Epidermal melanocyte (primary cell): ENCODE measurements around the gene LMNB1.
"Not testable (repeated sequence)": the region's sequence is repeated elsewhere in the genome, so short reads cannot be mapped to it uniquely, and the experiment has no call there.

ENCODE experiments used
- DNase-seq: peaks from one replicate; pipeline ENCODE4 v3.0.0; 2011; ENCODE audit warnings: low spot score; ENCODE audit not compliant: insufficient read length

Gene LMNB1

DNA sequence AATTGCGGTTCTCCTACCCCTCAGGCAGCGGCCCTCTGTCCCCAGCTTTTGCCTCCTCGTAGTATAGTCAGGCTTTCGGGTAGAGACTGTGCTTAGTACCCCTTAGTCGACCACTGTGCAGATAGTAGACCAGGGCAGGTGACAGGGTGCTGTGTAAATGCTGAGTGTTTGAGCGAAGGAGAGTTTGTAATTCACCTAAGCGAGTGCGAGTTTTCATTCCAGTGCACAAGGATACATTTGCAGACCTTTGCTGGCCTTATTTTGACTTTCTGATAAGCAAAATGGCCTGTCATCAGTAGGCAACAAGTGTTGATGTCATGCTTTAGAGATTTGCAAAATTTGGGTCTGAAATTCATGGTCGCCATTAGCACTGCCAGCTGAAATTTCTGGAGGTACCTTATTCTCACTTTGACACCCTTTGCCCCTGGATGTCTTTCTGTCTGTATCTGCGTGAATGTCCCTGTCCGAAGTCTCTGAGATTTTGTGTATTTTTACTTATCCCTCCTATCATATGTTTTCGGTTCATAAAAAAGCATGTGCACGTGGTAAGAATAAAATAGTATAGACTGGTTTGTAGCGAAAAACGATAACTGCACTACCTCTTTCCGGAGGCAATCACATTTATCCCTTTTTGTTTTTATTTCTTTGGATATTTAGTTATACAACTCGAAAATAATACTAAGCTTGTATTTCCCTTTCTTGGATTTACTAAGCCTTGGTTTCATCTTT is 1.9 kb downstream of the LMNB1 start:
- no peak for DNase-seq

DNA sequence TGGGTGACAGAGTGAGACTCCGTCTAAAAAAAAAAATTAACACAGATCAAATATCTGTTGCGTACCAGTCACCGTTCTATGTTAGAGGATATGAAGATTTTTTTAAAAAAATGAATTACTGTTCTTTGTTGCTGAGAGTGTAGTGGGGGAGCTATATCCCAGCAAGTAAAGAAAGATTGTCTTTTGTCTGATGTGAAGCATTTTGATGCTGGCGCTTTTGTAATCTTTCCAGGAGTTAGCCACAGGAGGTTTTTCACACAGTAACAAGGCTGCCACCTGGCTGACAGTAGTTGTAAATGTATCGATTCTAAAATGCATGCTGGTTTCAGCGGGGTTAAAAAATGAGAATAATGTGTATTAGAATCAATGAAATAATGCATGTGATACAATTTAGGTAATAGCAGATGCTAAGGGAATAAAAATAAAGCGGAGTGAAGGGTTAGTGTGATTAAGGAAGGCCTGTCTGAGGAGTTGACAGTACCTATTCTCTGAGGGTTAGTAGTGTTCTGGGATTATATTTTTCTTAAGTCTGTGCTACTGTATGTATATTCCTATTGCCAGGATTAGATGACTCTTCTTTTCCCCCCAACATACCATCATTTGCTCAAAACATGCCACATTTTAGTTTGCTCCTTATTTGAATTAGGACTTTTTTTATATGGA is 3.4 kb downstream of the LMNB1 start:
- peak; percentile 60 for DNase-seq

DNA sequence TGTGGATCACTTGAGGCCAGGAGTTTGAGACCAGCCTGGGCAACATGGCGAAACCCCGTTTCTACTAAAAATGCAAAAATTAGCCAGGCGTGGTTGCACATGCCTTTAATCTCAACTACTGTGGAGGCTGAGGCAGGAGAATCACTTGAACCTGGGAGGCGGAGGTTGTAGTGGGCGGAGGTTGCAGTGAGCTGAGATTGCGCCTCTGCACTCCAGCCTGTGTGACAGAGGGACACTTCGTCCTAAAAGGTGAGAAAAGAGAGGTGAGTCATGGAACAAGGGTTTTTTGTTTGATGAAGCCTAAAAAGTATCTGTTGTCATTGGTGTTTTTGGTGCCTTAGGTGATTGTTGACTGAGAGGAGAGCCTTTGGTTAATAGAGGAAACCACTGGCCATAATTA is 11.5 kb downstream of the LMNB1 start:
- DNase-seq, result not testable (repeated sequence)

DNA sequence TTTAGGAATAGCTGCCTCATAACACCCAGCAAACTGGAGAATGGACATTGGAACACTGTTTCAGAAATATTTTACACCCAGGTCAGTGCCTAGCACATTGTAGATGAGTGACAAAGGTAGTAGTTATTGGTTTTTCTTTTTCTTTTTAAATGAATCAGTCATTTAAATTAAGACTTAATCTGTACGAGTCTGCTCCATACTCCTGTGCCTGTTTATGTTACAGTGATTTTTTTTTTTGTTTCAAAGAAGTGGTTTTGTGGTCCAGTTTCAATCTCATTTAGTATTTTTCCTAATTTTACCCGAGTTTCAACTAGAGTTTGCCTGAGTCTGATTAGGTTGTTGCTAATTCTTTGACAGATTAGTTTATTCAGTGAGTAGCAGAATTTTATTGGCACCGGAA is 16.2 kb downstream of the LMNB1 start:
- no peak for DNase-seq

DNA sequence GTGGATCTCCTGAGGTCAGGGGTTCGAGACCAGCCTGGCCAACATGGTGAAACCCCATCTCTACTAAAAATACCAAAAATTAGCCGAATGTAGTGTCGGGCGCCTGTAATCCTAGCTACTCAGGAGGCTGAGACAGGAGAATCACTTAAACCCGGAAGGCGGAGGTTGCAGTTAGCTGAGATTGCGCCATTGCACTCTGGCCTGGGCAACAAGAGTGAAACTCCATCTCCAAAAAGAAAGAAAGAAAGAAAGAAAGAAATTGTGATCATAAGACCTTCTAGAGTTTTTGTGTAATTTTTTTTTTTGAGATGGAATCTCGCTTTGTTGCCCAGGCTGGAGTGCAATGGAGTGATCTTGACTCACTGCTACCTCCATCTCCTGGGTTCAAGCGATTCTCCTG is 16.7 kb downstream of the LMNB1 start:
- not testable (repeated sequence) for DNase-seq

DNA sequence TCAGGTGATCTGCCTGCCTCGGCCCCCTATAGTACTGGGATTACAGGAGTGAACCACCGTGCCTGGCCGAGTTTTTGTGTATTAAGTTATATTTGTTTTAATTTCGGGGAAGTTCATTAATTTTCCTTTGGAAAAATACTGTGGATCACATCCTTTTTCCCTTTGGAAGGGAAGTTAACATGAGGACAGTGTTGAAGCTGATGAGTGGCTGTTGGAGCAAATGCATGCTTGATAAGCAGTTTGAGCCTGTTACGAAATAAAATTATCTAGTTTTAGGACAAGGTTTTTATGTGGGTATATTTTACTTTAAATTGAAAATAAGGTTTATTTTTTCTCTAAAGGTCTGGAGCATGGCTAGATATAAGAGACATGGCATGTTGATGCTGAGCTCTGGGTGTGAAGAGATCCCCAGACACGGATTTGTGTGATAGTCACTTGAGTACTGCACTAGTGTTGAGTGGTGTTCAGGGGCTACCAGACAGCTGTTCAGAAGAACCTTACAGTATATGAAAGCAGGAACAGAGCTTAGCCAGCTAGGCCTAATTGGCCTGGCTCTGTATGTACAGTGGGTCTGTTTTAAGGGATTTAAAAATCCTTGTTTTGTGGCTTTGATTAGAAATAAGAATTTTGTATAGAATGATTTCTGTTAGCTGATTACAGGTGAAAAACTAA is 17.4 kb downstream of the LMNB1 start:
- no peak for DNase-seq

DNA sequence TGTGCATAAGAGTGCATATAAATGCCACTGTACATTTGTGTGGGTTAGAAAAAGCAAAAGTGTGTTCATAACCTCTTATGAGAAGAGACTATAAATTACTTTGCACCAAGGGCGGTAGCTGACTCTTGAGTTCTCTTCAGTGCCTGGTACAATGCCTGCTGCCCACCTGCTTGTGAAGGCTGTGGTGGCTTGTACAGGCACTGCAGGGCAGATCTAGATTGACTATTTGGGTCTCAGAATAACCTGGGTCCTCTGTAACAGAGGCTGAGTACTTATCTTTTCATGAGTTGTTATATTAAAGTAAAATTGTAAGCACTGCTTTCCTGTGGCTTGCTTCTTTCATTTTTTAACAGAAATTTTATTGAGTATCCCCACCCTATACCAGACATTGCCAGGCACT is 22.8 kb downstream of the LMNB1 start:
- DNase-seq, result no peak

DNA sequence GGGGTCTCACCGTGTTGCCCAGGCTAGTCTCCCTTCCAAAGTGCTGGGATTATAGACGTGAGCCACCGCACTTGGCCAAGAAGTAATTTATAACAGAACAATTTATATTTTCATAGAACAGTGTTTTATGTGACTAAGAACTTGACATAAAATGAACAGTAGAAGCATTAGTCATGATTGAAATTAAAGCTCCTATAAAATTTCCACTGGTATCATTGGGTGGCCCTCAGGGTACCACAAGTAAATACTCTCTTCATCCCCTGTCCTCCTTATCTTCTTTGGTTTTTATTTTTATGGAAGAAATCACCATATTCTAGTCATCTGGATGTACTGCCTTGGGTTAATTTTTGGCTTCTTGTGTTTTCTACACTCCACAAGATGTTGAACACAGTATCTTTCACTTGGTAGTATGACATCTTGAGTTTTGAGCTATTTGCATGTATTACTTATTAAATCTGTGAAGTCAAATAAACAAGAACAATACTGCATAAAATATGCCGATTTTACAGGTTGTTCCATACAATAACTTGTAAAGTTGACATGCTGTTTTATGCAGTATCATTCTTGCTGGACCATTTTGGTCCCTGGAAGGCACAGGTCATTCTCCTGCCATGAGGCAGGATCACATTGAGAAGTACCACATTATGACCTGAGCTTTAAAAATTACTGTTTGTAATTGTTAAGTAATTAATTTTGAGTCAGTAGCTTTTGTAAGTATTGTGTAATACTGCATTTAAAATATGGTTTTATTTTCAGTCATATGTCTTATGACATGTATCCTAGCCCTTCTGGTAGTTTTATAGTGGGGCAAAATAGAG is 24.4 kb downstream of the LMNB1 start:
- DNase-seq, result no peak

DNA sequence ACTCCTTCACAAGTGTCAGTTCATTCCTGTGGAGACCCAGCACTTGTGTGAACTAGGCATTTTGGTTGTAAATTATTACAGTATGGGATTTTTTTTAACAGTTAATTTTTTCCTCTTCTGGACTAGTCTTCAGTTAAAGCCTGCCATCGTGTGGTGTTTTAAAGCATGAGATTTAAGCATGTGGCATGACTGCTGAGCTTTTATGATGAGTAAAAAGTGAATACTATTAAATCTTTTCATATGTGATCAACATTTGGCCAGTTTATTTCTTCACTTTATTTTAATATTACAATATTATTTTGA is 25.0 kb downstream of the LMNB1 start:
- no peak for DNase-seq

DNA sequence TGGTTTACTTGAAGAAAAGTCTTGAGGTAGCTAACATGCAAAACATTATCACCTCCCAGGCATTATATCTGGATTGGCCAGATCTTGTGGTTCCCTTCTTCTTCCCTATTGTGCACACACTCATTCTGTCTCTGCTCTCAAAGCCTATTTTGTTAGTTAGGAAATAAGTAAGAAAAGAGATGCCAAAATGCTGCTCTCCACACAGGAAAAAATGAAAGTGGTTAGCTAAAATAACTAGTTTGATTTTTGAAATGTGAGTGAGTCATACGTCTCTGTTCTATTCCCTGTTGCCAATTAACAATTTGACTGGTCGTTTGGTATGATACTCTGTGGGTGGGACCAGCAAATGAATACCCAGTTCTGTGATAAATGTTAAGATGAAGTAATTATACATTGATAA is 28.1 kb downstream of the LMNB1 start:
- DNase-seq, result no peak

DNA sequence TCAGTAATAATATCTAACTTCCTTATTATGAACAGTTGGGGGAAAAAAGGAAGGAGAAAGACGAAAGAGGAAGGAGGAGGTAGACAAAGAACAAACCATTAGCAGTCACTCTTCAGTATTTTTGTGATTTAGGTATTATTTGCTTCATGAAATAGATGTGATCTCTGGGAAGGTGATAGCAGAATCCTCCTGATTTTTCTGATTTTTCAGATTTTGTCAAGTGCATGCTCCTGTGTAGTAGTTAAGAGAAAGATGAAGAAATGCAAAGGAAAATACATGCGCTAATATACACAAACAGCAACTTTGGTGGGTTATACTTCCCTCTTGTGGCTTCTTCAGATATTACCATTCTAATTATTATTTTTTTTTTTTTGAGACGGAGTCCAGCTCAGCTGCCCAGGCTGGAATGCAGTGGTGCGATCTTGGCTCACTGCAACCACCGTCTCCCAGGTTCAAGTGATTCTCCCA is 31.6 kb downstream of the LMNB1 start:
- no peak for DNase-seq

DNA sequence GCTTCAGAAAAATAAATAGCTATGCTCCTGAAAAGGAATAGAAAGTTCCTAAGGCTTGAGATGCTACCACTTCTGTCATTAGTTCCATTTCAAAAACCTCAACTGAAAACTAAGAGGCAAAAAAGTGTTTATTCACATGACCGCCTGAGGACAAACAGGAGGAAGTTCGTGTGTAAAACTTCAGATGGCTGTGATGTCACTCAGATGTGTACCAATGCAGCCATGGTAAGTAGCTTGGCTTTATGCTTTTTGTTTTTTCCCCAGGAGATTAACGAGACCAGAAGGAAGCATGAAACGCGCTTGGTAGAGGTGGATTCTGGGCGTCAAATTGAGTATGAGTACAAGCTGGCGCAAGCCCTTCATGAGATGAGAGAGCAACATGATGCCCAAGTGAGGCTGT is 33.0 kb downstream of the LMNB1 start:
- DNase-seq, result no peak

DNA sequence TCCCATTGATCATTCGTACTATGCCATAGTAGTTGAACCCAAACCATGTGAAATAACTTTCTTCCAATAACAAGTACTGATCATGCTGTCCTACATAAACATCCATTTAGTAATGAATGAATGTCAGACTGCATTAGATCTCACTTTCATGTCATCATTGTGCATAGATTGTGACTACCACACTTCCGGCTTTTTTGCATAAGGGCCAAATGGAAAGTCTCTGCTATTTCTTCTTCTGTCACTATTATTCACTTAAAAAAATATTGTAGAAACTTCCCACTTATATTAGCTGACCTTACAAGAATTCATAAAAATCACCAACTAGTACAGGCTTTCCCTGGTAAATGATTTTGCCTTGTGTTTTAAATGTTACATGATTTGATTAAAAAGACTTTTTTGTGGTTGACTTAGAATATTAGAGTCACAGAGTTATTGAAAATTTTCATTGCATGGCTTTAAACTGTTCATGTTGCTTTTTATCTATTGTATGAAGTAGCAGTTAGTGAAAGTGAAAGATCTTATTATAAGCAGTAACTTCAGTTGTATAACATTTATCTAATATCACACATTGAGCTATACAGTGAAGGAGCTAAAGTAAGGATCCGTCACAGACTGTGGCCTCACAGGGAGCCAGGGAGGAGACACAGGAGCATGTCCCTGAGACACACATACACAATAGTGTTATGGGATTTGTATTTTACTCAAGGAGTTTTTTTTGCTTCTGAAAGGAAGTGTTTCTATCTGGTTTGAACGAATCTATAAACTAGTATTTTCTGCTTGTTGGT is 33.9 kb downstream of the LMNB1 start:
- no peak for DNase-seq

DNA sequence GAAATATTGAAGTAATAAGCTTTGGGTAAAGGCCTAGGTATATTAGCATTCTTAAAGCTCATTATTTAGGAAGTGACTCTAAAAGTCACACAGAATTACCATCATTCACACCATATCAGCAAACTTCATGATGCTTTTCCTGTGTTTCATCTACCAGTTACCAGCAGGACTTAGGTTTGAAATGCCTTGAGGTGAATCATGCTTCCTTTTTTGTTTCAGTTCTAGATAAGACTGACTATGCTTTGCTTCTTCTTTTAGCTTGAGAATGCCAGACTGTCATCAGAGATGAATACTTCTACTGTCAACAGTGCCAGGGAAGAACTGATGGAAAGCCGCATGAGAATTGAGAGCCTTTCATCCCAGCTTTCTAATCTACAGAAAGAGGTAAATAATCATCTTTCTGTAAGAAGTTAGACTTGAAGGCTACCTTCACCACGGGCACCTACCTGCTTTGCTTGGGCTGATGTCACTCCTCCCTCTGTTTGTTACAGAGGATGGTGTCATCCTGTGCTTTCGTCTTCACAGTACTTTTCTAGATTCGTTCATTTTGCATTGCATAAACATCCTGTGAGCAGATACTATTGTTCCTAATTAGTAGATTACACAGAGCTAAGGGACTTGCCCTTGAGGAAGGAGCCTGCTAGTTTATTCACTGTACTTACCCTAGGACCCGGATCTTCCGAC is 34.7 kb downstream of the LMNB1 start:
- no peak for DNase-seq

DNA sequence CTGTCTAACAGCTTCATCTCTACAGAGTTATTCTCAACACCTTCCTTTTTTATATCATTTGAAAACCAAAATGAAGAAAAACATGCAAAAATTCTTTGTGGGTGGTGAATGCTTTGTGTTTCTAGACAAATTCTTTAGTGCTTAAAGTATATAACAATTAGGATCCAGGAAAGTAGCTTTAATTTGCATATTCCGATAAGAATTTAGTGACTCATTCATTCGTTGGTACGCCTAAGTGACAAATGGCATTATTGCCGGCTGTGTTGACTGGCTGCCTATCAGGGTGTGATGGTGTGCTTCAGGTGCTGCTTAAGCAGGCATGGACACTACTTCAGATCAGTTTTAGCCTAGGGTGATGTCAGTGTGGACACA is 35.2 kb downstream of the LMNB1 start:
- no peak for DNase-seq

DNA sequence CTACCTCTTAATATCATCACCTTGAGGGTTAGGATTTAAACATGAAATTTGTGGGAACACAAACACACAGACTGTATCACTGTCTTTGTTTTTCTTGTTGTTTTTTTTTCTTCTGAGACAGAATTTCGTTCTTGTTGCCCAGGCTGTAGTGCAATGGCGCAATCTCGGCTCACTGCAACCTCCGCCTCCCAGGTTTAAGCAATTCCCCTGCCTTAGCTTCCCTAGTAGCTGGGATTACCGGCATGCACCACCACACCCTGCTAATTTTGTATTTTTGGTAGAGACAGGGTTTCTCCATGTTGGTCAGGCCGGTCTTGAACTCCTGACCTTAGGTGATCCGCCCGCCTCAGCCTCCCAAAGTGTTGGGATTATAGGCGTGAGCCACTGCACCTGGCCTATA is 36.9 kb downstream of the LMNB1 start:
- not testable (repeated sequence) for DNase-seq

DNA sequence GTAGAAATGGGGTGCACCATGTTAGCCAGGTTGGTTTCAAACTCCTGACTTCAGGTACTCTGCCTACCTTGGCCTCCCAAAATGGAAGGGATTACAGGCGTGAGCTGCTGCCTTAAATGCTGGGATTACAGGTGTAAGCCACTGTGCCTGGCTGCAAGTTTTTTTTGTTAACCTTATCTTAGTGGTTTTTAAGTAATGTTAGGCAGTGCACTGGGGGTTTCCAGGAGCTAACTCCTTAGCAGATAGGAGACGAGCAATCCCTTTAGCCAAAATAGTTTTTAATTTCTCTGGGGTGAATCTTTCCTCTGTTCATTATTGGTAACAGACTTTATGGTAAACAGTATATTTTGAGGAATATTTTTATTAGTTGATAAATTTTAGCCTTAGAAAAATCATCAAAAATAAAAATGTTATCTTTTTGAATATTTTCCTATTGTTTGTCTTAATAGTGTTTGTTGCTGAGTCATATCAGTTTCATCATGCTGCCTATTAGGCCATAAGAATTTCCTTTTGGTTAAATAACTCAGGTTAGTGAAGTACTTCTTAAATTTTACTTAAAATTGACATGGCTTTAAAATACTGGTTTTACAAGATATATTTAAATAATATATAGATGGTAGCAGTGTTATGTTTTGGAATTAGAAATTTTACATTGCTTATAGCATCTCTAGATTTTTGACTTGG is 37.9 kb downstream of the LMNB1 start:
- no peak for DNase-seq

DNA sequence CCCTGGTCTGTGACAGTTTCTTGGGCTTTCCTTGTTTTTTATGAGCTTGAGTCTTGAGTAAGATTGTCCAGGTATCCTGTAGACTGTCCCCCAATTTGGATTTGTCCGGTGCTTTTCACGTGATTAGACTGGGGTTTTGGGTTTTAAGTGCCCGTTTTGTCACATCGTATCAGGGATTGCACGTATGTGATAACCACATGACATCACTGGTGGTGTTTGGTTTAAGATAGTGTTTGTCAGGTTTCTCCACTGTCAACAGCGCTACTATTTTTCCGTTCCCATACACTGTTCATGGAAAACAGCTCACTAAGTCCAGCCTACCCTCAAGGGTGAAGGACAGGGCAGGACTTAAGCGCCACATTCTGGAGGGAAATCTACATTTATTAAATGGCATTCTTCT is 39.7 kb downstream of the LMNB1 start:
- no peak for DNase-seq

DNA sequence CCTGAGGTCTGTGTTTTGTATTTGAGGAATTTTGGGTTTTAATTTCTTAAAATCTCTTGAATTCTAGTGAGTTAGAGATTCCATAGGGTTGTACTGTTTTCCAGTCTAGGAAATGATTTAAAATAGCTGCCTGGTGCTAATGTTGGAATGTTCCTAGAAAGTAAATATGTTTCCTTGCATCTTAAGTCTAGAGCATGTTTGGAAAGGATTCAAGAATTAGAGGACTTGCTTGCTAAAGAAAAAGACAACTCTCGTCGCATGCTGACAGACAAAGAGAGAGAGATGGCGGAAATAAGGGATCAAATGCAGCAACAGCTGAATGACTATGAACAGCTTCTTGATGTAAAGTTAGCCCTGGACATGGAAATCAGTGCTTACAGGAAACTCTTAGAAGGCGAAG is 41.8 kb downstream of the LMNB1 start:
- DNase-seq, result no peak

DNA sequence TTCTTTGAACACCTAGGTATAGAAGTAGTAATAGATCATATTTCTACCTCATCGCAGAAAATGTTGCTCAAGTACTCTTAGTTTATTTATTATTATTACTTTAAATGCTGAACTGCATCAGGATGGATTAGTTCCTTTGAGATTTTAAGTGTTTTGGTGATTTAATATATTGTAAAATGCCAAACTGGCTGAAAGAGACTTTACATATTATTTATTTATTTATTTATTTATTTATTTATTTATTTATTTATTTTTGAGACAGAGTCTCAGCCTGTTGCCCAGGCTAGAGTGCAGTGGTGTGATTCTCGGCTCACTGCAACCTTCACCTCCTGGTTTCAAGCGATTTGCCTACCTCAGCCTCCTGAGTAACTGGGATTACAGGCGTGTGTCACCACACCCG is 42.3 kb downstream of the LMNB1 start:
- no peak for DNase-seq
